OCI-LY1 (cell line): Measurements from ENCODE around the gene PRUNE1.

Source experiments
- H2AFZ ChIP-seq: fragments of 200-600 bp; sonication (generic), shearing (Covaris generic); 2 replicates; pipeline ENCODE4 v1.6.0; 2014; ENCODE audit warnings: antibody characterized with exemption, mild to moderate bottlenecking, low read length
- H3F3A ChIP-seq: fragments of 200-600 bp; sonication (generic), shearing (Covaris generic); 2 replicates; pipeline ENCODE4 v1.6.0; 2014; ENCODE audit warnings: mild to moderate bottlenecking, antibody characterized with exemption, low read length, moderate library complexity; ENCODE audit not compliant: insufficient read depth
- H3K27ac ChIP-seq: fragments of 200-600 bp; sonication (generic); 2 replicates; pipeline ENCODE4 v1.5.1; 2014; ENCODE audit warnings: low read length, mixed run types, mild to moderate bottlenecking, low read depth; ENCODE audit not compliant: poor library complexity, severe bottlenecking
- H3K27me3 ChIP-seq: fragments of 200-600 bp; sonication (generic); 2 replicates; pipeline ENCODE4 v1.6.0; 2014; ENCODE audit warnings: antibody characterized with exemption, mild to moderate bottlenecking, low read length, moderate library complexity; ENCODE audit not compliant: insufficient read depth
- H3K36me3 ChIP-seq: fragments of 200-600 bp; sonication (generic); 2 replicates; pipeline ENCODE4 v1.6.1; 2014; ENCODE audit warnings: mild to moderate bottlenecking, antibody characterized with exemption, low read length, moderate library complexity, mixed read lengths; ENCODE audit not compliant: insufficient read depth
- H3K4me1 ChIP-seq: fragments of 200-600 bp; sonication (generic); 2 replicates; pipeline ENCODE4 v1.5.1; 2014; ENCODE audit warnings: mild to moderate bottlenecking, low read length, moderate library complexity; ENCODE audit not compliant: insufficient read depth, severe bottlenecking
- H3K4me2 ChIP-seq: fragments of 200-600 bp; sonication (generic), shearing (Covaris generic); 2 replicates; pipeline ENCODE4 v1.6.1; 2014; ENCODE audit warnings: low read length
- H3K4me3 ChIP-seq: fragments of 200-600 bp; sonication (generic); 2 replicates; pipeline ENCODE4 v1.5.1; 2014; ENCODE audit warnings: low read length, low read depth, mild to moderate bottlenecking, mixed read lengths; ENCODE audit not compliant: poor library complexity, severe bottlenecking
- H3K79me2 ChIP-seq: fragments of 200-600 bp; shearing (Covaris generic); 2 replicates; pipeline ENCODE4 v1.6.1; 2016; ENCODE audit warnings: mixed run types, low read length, mixed read lengths; ENCODE audit not compliant: insufficient read depth
- H3K9ac ChIP-seq: fragments of 200-600 bp; sonication (generic), shearing (Covaris generic); 2 replicates; pipeline ENCODE4 v1.6.1; 2014; ENCODE audit warnings: mild to moderate bottlenecking, low read length, mixed read lengths
- H3K9me2 ChIP-seq: fragments of 200-600 bp; sonication (generic), shearing (Covaris generic); 2 replicates; pipeline ENCODE4 v1.6.1; 2014; ENCODE audit warnings: low read depth, mild to moderate bottlenecking, low read length, mixed read lengths
- H3K9me3 ChIP-seq: fragments of 200-600 bp; shearing (Covaris generic); 2 replicates; pipeline ENCODE4 v1.6.1; 2014; ENCODE audit warnings: low read length, mixed read lengths
- H4K20me1 ChIP-seq: fragments of 200-600 bp; sonication (generic), shearing (Covaris generic); 2 replicates; pipeline ENCODE4 v1.6.0; 2016; ENCODE audit warnings: mild to moderate bottlenecking, low read length; ENCODE audit not compliant: insufficient read depth
- CTCF ChIP-seq: fragments of 200-600 bp; sonication (generic), shearing (Covaris generic); IDR thresholded peaks from 2 replicates; pipeline ENCODE4 v1.5.1; 2017; ENCODE audit warnings: mild to moderate bottlenecking, antibody characterized with exemption, low read length, moderate library complexity, mixed read lengths
- EZH2 ChIP-seq: fragments of 200-600 bp; sonication (generic), shearing (Covaris generic); IDR thresholded peaks from 2 replicates; pipeline ENCODE4 v1.8.0; 2017; ENCODE audit warnings: borderline replicate concordance, mixed run types, mild to moderate bottlenecking, antibody characterized with exemption, low read length, moderate library complexity, mixed read lengths

PRUNE1 gene

GRCh38 chr1:151005729-151006319 lies 2.4 kb upstream of the PRUNE1 start:
- peak overlapping the region; percentile 51; the same call in 1 of the 2 replicates for H3K9ac ChIP-seq
- no peaks in the 10 kb centered on the region for H3K36me3 ChIP-seq
- TF ChIP-seq CTCF (no peak), EZH2 (no peak)
- peak overlapping the region; percentile 54 for H3K4me3 ChIP-seq
- no peaks in the 10 kb centered on the region for H3F3A ChIP-seq
- H3K4me2 ChIP-seq, result peak overlapping the region; percentile 63
- H3K4me1 ChIP-seq, result peaks cover 43% of the 10 kb centered on the region
- H3K27ac ChIP-seq, result no peak overlapping the region
- H3K9me3 ChIP-seq, result no peaks in the 10 kb centered on the region
- no peaks in the 10 kb centered on the region for H4K20me1 ChIP-seq
- no peak overlapping the region for H2AFZ ChIP-seq
- H3K9me2 ChIP-seq, result no peaks in the 10 kb centered on the region
- H3K27me3 ChIP-seq, result no peaks in the 10 kb centered on the region
- H3K79me2 ChIP-seq, result no peaks in the 10 kb centered on the region

GRCh38 chr1:151006327-151007052 lies 1.8 kb upstream of the PRUNE1 start, which contains the start of gene MINDY1:
Gene MINDY1 (minus strand): TSS chr1:151006902. CDS start chr1:151002617, 4,285 bp downstream.
- Histone ChIP-seq H3K4me1 (peaks cover 49% of the 10 kb centered on the region), H3K9me2 (no peaks in the 10 kb centered on the region), H3K36me3 (no peaks in the 10 kb centered on the region), H2AFZ (peak within 1 kb of the TSS; percentile 52), H3K9ac (peak within 1 kb of the TSS; percentile 76), H3K27ac (peak within 1 kb of the TSS; percentile 68), H3K4me2 (peak within 1 kb of the TSS; percentile 70), H3F3A (no peaks in the 10 kb centered on the region), H3K4me3 (peak within 1 kb of the TSS; percentile 72), H3K79me2 (no peaks in the 10 kb centered on the region), H3K27me3 (no peaks in the 10 kb centered on the region), H3K9me3 (no peaks in the 10 kb centered on the region), H4K20me1 (no peaks in the 10 kb centered on the region)
- no peak for TF ChIP-seq EZH2
- TF ChIP-seq CTCF, result peak; percentile 44; the same call in 1 of the 2 replicates

GRCh38 chr1:151007853-151008243 lies 401 bp upstream of the PRUNE1 start:
- peaks cover 49% of the 10 kb centered on the region for H3K4me1 ChIP-seq
- no peaks in the 10 kb centered on the region for H3K9me3 ChIP-seq
- no peaks in the 10 kb centered on the region for H3K27me3 ChIP-seq
- no peaks in the 10 kb centered on the region for H3K36me3 ChIP-seq
- peak overlapping the region; percentile 68 for H3K27ac ChIP-seq
- peak overlapping the region; percentile 72 for H3K4me3 ChIP-seq
- H3F3A ChIP-seq, result no peaks in the 10 kb centered on the region
- peak overlapping the region; percentile 70 for H3K4me2 ChIP-seq
- peak overlapping the region; percentile 48 for H2AFZ ChIP-seq
- H3K9ac ChIP-seq, result peak overlapping the region; percentile 76
- TF ChIP-seq CTCF, result no peak
- no peaks in the 10 kb centered on the region for H3K9me2 ChIP-seq
- H3K79me2 ChIP-seq, result no peaks in the 10 kb centered on the region
- H4K20me1 ChIP-seq, result no peaks in the 10 kb centered on the region
